Measurements from ENCODE around the gene PHACTR4. TPM values are rescaled to one million over a fixed set of nuclear protein-coding genes. Genes with fewer than 3 reads are reported as not detected.

PHACTR4 gene
- total RNA-seq, 1 experiment from 2014 or later, result 9.1 TPM

GRCh38 chr1:28412731-28413130 lies 43.2 kb downstream of the PHACTR4 start:
- no peaks in the 10 kb centered on the region for H3F3A ChIP-seq (ENCODE audit: low read length, unreplicated experiment)
- no peak overlapping the region for H3K4me3 ChIP-seq (ENCODE audit: low read length)
- H3K9me3 ChIP-seq (ENCODE audit: low read length), result no peaks in the 10 kb centered on the region
- H3K9ac ChIP-seq (ENCODE audit: low read length), result no peak overlapping the region
- POLR2A ChIA-PET (ENCODE audit: unreplicated experiment), result no interaction called here
- intact Hi-C loops (cut with micrococcal nuclease), result no loop called here
- ATAC-seq (no peak), DNase-seq (peak; percentile 13)
- no peak overlapping the region for H3K27ac ChIP-seq (ENCODE audit: low read length)
- H3K4me1 ChIP-seq (ENCODE audit: insufficient read depth, low read length), result peaks cover 22% of the 10 kb centered on the region
- no peak overlapping the region for H3K4me2 ChIP-seq (ENCODE audit: low read length)
- H2AFZ ChIP-seq (ENCODE audit: low read length), result no peak overlapping the region
- no peaks in the 10 kb centered on the region for H3K9me2 ChIP-seq (replicated peaks; ENCODE audit: low read length)
- CTCF ChIA-PET, result no interaction called here
- H3K36me3 ChIP-seq (ENCODE audit: low read depth, low read length), result no peaks in the 10 kb centered on the region
- H4K20me1 ChIP-seq (ENCODE audit: low read length), result no peaks in the 10 kb centered on the region
- H3K27me3 ChIP-seq (ENCODE audit: low read length), result no peaks in the 10 kb centered on the region
- H3K79me2 ChIP-seq (ENCODE audit: low read length), result 0 out of 2 replicates have a peak, but pooled peaks cover 11% of the 10 kb centered on the region
- no TSS peak for BruUV-seq (replicated peaks)
- TF ChIP-seq EZH2phosphoT487 (IDR thresholded peaks at IDR 0.05; ENCODE audit: borderline replicate concordance, low read length) (no peak), EZH2 (IDR thresholded peaks at IDR 0.05; ENCODE audit: low read length, unreplicated experiment) (no peak)
- TF ChIP-seq, protein P1, sequence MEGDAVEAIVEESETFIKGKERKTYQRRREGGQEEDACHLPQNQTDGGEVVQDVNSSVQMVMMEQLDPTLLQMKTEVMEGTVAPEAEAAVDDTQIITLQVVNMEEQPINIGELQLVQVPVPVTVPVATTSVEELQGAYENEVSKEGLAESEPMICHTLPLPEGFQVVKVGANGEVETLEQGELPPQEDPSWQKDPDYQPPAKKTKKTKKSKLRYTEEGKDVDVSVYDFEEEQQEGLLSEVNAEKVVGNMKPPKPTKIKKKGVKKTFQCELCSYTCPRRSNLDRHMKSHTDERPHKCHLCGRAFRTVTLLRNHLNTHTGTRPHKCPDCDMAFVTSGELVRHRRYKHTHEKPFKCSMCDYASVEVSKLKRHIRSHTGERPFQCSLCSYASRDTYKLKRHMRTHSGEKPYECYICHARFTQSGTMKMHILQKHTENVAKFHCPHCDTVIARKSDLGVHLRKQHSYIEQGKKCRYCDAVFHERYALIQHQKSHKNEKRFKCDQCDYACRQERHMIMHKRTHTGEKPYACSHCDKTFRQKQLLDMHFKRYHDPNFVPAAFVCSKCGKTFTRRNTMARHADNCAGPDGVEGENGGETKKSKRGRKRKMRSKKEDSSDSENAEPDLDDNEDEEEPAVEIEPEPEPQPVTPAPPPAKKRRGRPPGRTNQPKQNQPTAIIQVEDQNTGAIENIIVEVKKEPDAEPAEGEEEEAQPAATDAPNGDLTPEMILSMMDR (conservative IDR thresholded peaks at IDR 0.05; ENCODE audit: low read depth, low read length), result no peak

DNA sequence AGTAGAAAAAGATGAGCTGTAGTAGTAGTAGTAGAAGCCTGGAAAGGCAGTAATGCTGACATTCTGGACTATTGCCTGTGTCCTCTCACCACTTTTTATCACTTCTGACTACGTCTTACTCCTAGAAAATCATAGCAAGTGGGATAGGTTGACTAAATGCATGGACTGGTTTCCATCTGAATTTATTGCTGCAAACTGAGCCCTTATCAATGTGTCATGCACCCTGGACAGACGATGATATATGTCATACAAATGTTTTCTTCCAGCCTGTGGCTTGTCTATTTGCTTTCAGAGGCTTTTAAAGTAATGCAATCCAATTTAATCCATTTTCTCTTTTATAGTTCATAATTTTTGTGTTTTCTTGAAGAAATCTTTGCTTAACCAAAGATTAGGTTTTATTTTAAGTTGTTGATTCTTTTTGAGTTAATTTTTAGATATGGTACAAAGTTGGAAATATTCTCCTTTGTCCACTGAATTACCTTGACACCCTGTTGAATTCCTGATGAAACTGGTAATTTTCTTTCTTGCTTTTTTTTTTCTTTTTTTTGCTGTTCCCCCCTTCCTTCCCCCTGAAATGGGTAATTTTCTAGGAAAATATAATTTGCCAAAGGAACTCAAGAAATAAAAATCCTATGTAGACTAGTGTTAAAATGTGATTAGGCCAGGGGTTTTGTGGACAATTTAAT lies 47.1 kb downstream of the PHACTR4 start:
- H3K9me3 ChIP-seq (ENCODE audit: low read length), result no peaks in the 10 kb centered on the region
- no peak overlapping the region for H3K9ac ChIP-seq (ENCODE audit: low read length)
- no peak for TF ChIP-seq EZH2 (IDR thresholded peaks at IDR 0.05; ENCODE audit: low read length, unreplicated experiment)
- TF ChIP-seq, protein P1 (conservative IDR thresholded peaks at IDR 0.05; ENCODE audit: low read depth, low read length), result no peak
- no TSS peak for BruUV-seq (replicated peaks)
- no peak overlapping the region for H3K4me3 ChIP-seq (ENCODE audit: low read length)
- H2AFZ ChIP-seq (ENCODE audit: low read length), result no peak overlapping the region
- peak overlapping the region; percentile 4; the same call in 1 of the 2 replicates for H3K27ac ChIP-seq (ENCODE audit: low read length)
- ChIA-PET POLR2A (ENCODE audit: unreplicated experiment) (no interaction called here), CTCF (interaction anchor here (1.1 kb wide), 1 partner anchor 168 kb away, joined by 3 read pairs; no protein-coding TSS in a partner anchor)
- intact Hi-C loops (cut with micrococcal nuclease), result loop anchor here (5.0 kb wide), 2 partner anchors 36 to 91 kb away; partner anchors contain the start of gene RCC1
- H3K4me2 ChIP-seq (ENCODE audit: low read length), result peak overlapping the region; percentile 38; the same call in 1 of the 2 replicates
- DNase-seq (peak; percentile 42), ATAC-seq (peak; percentile 59)
- H4K20me1 ChIP-seq (ENCODE audit: low read length), result no peaks in the 10 kb centered on the region
- H3K36me3 ChIP-seq (ENCODE audit: low read depth, low read length), result no peaks in the 10 kb centered on the region
- H3K79me2 ChIP-seq (ENCODE audit: low read length), result 0 out of 2 replicates have a peak, but pooled peaks cover 16% of the 10 kb centered on the region
- peaks cover 8% of the 10 kb centered on the region for H3F3A ChIP-seq (ENCODE audit: low read length, unreplicated experiment)
- peaks cover 27% of the 10 kb centered on the region for H3K4me1 ChIP-seq (ENCODE audit: insufficient read depth, low read length)
- H3K9me2 ChIP-seq (replicated peaks; ENCODE audit: low read length), result no peaks in the 10 kb centered on the region
- H3K27me3 ChIP-seq (ENCODE audit: low read length), result no peaks in the 10 kb centered on the region

DNA sequence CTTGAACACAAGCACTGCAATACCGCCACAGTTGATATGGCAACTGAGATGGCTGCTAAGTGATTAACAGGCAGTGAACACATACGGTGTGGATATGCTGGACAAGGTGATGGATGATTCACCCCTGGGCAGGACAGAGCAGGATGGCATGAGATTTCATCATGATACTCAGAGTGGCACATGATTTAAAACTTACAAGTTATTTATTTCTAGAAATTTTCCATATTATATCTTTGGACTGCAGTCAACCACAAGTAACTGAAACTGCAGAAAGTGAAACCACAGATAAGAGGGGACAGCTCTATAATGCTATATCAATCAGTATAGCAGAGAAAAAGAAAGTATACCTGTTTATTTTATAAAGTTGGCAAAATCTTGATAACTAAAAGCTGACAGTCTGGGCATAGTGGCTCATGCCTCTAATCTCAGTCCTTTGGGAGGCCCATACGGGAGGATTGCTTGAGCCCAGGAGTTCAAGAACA lies 47.9 kb downstream of the PHACTR4 start:
- no peaks in the 10 kb centered on the region for H3K27me3 ChIP-seq (ENCODE audit: low read length)
- no peaks in the 10 kb centered on the region for H3K9me3 ChIP-seq (ENCODE audit: low read length)
- intact Hi-C loops (cut with micrococcal nuclease), result loop anchor here (5.0 kb wide), 2 partner anchors 35 to 90 kb away; partner anchors contain the start of gene RCC1
- H2AFZ ChIP-seq (ENCODE audit: low read length), result no peak overlapping the region
- H3K36me3 ChIP-seq (ENCODE audit: low read depth, low read length), result no peaks in the 10 kb centered on the region
- ATAC-seq, result peak; percentile 81
- peak overlapping the region; percentile 43 for H3K27ac ChIP-seq (ENCODE audit: low read length)
- H3F3A ChIP-seq (ENCODE audit: low read length, unreplicated experiment), result peaks cover 15% of the 10 kb centered on the region
- H3K4me3 ChIP-seq (ENCODE audit: low read length), result no peak overlapping the region; the same call in 1 of the 2 replicates
- H3K4me1 ChIP-seq (ENCODE audit: insufficient read depth, low read length), result peaks cover 35% of the 10 kb centered on the region
- H3K4me2 ChIP-seq (ENCODE audit: low read length), result peak overlapping the region; percentile 38
- ChIA-PET POLR2A (ENCODE audit: unreplicated experiment) (no interaction called here), CTCF (no interaction called here)
- H3K79me2 ChIP-seq (ENCODE audit: low read length), result 0 out of 2 replicates have a peak, but pooled peaks cover 19% of the 10 kb centered on the region
- peak overlapping the region; percentile 50 for H3K9ac ChIP-seq (ENCODE audit: low read length)
- TF ChIP-seq EZH2 (IDR thresholded peaks at IDR 0.05; ENCODE audit: low read length, unreplicated experiment) (no peak), EZH2phosphoT487 (IDR thresholded peaks at IDR 0.05; ENCODE audit: borderline replicate concordance, low read length) (no peak)
- TF ChIP-seq, protein P1 (conservative IDR thresholded peaks at IDR 0.05; ENCODE audit: low read depth, low read length), result no peak
- BruUV-seq (replicated peaks), result TSS peak; percentile 68
- no peaks in the 10 kb centered on the region for H3K9me2 ChIP-seq (replicated peaks; ENCODE audit: low read length)
- DNase-seq, result peak; percentile 63
- H4K20me1 ChIP-seq (ENCODE audit: low read length), result no peaks in the 10 kb centered on the region
